ENCODE results near the gene PSD.

- TF ChIP-seq, protein P1, sequence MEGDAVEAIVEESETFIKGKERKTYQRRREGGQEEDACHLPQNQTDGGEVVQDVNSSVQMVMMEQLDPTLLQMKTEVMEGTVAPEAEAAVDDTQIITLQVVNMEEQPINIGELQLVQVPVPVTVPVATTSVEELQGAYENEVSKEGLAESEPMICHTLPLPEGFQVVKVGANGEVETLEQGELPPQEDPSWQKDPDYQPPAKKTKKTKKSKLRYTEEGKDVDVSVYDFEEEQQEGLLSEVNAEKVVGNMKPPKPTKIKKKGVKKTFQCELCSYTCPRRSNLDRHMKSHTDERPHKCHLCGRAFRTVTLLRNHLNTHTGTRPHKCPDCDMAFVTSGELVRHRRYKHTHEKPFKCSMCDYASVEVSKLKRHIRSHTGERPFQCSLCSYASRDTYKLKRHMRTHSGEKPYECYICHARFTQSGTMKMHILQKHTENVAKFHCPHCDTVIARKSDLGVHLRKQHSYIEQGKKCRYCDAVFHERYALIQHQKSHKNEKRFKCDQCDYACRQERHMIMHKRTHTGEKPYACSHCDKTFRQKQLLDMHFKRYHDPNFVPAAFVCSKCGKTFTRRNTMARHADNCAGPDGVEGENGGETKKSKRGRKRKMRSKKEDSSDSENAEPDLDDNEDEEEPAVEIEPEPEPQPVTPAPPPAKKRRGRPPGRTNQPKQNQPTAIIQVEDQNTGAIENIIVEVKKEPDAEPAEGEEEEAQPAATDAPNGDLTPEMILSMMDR (IDR thresholded peaks at IDR 0.05; ENCODE audit: low read depth, low read length, poor library complexity, severe bottlenecking), result no peak
- TF ChIP-seq EZH2phosphoT487 (IDR thresholded peaks at IDR 0.05; ENCODE audit: borderline replicate concordance, low read length), result no peak
These were observed 35.7 kb downstream of the PSD start for GRCh38 chr10:102382871-102383270.

All from DOHH2 (cell line).